GM19438 (cell line): Measurements from ENCODE around the gene TCERG1.

Experiments used
- ATAC-seq: cut with Tn5 transposase; IDR thresholded peaks from one replicate; pipeline ENCODE4 v1.9.1; 2021; ENCODE audit warnings: low read depth; ENCODE audit not compliant: unreplicated experiment

The TCERG1 gene

GRCh38 chr5:146446861-146447733 is at the start of gene TCERG1:
Gene TCERG1, plus strand, starts transcription at chr5:146447333. Its CDS starts 17 bp downstream, at chr5:146447350.
- peak; percentile 97 for ATAC-seq

DNA sequence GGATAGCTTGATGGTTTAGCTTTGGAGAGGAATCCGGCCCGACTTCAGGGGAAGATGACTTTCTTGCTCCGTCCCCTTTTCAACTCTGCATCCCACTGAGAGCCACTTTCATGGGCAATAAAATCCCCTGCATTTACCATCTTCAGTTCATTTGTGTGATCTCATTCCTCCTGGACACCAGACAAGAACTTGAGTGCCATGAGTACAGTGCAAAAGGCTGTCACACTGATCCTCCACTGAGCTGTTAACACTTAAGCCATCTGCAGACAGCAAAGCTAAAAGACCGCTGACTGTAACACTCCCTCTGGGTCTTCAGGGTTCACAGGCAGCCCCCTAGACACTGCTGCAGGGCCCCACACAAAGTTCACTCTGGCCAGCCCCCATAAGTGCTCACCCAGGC is 48.3 kb upstream of the TCERG1 start:
- no peak for ATAC-seq

- no peak for ATAC-seq
Observed at GRCh38 chr5:146399481-146399880, 47.7 kb upstream of the TCERG1 start.

GRCh38 chr5:146400201-146400600 is 46.9 kb upstream of the TCERG1 start:
- no peak for ATAC-seq

DNA sequence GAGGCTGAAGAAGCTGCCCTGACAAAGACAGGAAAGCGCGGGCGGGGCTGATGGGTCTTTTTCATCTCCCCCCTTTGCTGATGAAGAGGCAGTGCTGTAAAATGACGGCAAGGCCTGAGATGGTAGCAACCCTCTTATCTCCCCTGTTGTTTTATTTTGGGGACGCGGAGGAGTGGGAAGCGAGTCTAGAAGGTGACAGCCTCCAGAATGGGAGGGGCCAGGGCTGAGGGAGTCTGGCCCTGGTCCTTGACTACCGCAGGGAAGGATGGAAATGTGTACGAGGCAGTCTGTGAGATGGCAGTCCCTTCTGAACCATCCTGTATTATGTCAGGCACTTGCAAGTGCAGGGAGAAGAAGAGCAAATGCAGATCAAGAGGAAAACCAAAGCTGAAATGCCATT is 46.1 kb upstream of the TCERG1 start:
- ATAC-seq = no peak

GRCh38 chr5:146402949-146403348 is 44.2 kb upstream of the TCERG1 start:
- ATAC-seq = no peak

GRCh38 chr5:146409054-146409671 is 38.0 kb upstream of the TCERG1 start:
- no peak for ATAC-seq

GRCh38 chr5:146410272-146410671 is 36.9 kb upstream of the TCERG1 start:
- no peak for ATAC-seq

DNA sequence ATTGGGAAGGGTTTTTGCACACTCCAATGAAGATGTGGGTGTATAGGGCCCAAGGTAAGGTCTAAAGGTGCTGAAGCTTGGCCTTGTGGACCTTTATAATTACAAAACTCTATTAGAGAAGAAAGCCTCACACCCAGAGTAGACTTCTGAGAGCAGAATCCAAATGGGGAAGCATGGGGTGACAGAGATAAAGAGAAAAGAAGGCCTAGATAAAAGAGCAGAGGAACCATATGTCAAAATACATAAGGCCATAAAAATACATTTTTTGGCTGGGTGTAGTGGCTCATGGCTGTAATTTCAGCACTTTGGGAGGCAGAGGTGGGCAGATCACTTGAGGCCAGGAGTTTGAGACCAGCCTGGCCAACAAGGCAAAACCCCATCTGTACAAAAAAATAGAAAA is 27.4 kb upstream of the TCERG1 start:
- no peak for ATAC-seq

- ATAC-seq = no peak
Observed at GRCh38 chr5:146425023-146425422, 22.1 kb upstream of the TCERG1 start.

GRCh38 chr5:146426305-146426704 is 20.8 kb upstream of the TCERG1 start:
- ATAC-seq = no peak

DNA sequence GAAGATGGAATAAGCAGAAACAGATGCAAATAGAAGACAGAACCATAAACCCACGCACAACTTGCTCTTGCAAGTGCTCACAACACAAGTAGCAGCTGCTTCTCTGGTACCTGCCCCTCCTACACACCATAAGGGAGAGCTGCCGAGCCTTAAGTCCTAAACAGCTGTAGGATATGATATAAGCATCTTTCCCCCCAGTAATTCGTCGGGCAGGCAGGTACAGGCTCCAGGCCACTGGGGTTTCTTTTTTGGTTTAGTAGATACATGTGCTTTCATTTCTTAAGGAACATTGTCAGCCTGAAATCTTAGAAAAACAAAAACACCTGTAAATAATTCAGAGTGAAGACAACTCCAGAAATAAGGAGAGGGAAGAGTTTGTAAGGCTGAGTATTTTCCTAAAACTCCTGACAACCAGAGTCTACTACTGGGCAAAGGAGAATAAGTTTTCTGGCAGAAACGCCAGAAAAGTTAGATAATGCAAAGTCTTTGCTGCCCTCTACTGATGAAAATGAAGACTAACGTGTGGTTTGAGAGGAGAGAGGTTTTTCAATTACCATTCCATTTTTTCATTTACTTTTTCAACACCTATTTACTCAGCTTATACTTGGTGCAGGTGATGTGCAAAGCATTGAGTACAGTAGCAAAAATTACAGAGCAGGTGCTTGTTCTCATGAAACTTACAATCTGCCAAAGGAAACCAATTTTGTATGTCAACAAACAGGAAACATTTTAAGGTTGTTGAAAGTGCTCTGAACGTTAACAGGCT is 20.1 kb upstream of the TCERG1 start:
- ATAC-seq = no peak

GRCh38 chr5:146427619-146427997 is 19.5 kb upstream of the TCERG1 start:
- ATAC-seq = no peak

DNA sequence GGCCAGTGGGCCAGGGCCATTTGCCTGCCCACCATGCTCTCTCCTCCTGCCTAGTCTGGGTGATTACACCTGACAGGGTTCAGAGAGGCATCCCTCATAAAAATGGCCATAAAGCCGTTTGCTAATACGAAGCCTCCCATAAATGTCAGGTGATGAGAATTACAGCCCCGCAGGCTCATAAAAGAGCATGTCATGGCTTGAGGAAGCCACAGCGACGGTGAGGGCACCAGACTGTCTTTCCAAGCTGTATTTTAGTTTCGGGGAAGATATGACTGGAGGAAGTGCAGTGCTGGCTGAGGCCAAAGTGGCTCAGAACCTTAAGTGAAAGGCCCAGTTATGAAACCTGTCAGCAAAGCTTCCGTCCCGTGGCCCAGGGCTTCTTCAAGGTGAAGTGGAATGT is 18.5 kb upstream of the TCERG1 start:
- ATAC-seq = no peak

GRCh38 chr5:146440353-146440752 is 6.8 kb upstream of the TCERG1 start:
- no peak for ATAC-seq

- ATAC-seq = no peak
Observed at GRCh38 chr5:146440870-146441495, 6.2 kb upstream of the TCERG1 start.

DNA sequence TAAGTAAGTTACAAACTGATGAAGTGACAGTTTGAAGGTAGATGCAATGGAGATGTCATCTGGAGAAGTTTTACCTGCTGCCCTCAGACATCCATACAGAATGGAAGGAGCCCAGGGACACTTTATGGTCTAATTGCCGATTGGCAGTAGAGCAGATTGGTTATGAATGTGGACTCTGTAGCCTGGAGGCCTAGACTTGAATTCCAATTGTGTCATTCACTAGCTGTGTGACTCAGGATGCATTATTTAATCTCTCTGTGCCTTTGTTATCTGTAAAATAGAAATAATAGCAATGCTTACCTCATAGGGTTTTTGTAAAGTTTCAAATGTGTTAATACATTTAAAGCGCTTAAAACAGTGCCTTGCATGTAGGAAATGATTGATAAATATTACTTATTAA is 5.2 kb upstream of the TCERG1 start:
- ATAC-seq = no peak

DNA sequence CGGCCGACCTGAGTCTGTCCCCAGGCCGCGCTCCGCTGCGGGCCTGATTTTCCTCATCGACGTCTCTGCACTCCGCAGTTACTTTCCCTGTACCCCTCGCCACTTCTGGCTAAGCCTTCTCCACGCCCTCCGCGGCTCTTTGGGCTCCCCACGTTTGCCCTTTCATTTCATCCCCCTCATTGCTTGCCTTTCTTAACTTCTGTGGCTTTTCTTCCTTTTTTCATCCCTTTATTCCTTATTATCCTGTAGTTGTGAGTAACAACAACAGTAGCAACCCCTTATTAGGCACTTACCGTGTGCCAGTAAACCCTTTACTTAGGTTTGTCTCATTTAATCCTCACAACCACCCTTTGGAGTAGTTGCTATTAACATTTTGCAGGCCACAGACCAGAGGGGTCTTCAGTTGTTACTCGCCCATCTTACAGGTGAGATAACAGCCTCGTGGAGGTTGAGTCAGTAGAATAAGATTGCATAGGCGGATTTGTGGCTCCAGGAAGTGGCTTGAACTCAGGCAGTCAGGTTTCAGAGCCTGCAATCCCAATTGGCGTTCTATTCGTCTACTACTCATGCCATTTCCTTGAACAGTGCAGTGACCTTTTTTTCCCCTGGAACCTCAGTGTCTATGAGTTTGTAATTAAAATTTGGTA is 724 bp downstream of the TCERG1 start:
- ATAC-seq = peak; percentile 16

DNA sequence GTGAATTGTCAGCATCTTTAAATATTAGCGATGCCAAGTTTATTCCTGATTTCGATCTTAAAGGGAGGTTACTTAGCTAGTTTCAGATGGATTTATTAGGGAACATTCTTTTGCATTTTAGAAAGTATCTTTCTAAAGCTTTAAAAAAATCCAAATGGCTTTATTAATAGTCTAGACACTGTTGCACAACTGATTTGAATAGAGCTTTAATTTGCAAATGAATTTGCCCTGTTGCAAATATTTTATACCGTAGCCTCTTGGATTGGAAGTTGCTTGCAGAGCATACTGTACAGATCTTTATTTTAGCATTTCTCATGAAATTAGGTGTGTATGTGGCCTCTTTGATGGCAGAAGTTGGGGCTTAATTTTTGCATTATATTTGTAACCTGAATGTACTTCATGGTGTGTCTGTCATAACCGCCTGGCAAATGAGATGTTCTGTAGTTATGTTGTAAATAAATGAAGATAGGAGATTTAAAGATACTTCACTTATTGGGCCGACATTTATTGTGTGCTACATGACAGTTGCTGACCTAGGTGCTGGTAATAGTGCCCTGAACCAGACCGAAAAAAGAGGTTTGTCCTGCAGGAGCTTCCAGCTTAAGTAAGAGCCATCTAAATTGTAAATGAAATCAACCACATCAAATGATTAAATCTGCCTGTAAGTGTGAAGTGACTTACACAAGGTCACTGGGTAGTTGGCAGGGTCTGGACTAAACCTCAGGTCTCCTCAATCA is 1.8 kb downstream of the TCERG1 start:
- ATAC-seq = no peak

DNA sequence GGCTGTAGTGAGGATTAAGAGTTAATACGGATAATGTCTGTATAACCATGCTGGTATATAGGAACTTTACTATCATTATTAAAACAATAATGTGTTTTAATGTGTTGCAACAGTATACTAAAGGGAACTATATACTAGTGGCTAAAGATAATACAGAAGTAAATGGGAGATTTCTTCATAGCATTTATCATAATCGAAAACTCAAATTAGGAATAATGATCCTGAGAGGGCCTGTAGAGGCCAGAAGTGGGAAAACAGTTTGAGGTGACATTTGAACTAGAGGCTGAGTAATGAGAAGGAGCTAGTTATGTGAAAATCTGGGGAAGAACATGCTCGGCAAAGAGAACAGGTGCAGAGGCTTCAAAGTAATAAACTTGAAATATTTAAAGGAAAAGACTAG is 2.9 kb downstream of the TCERG1 start:
- no peak for ATAC-seq
